HS-5 (cell line): Measurements from ENCODE around the gene CADM4.

Experiments
- DNase-seq: peaks from one replicate; pipeline ENCODE4 v3.0.0-alpha.2; 2012; ENCODE audit warnings: low read depth

CADM4 gene

GRCh38 chr19:43634068-43634467 is 5.6 kb downstream of the CADM4 start:
- DNase-seq = no peak

GRCh38 chr19:43633520-43633919 is 6.1 kb downstream of the CADM4 start:
- no peak for DNase-seq

GRCh38 chr19:43631491-43631890 is 8.2 kb downstream of the CADM4 start:
- DNase-seq = no peak

GRCh38 chr19:43628646-43629326 is 10.9 kb downstream of the CADM4 start:
- DNase-seq = no peak

- DNase-seq = no peak
Observed at GRCh38 chr19:43626838-43627237, 12.8 kb downstream of the CADM4 start.

GRCh38 chr19:43625918-43626579 is 13.6 kb downstream of the CADM4 start:
- DNase-seq = no peak

GRCh38 chr19:43624933-43625332 is 14.7 kb downstream of the CADM4 start:
- no peak for DNase-seq

- DNase-seq = no peak
Observed at GRCh38 chr19:43623889-43624670, 15.6 kb downstream of the CADM4 start.

GRCh38 chr19:43622956-43623355 is 16.7 kb downstream of the CADM4 start:
- DNase-seq = no peak

- no peak for DNase-seq
Observed at GRCh38 chr19:43622070-43622469, 17.6 kb downstream of the CADM4 start.

GRCh38 chr19:43620061-43621001 is 19.3 kb downstream of the CADM4 start:
- no peak for DNase-seq

GRCh38 chr19:43619262-43620060 is 20.2 kb downstream of the CADM4 start, which contains the start of gene ZNF428:
Gene ZNF428 (minus strand): TSS chr19:43619629. CDS start chr19:43614304, 5,325 bp downstream.
- DNase-seq = peak; percentile 10

GRCh38 chr19:43618921-43619261 is 20.8 kb downstream of the CADM4 start:
- DNase-seq = no peak

- DNase-seq = no peak
Observed at GRCh38 chr19:43616954-43617353, 22.7 kb downstream of the CADM4 start.

- no peak for DNase-seq
Observed at GRCh38 chr19:43616306-43616705, 23.3 kb downstream of the CADM4 start.

GRCh38 chr19:43612374-43612773 is 27.3 kb downstream of the CADM4 start:
- no peak for DNase-seq

GRCh38 chr19:43611788-43612187 is 27.9 kb downstream of the CADM4 start, which contains the start of gene SRRM5:
Gene SRRM5 (plus strand): TSS chr19:43612088. CDS start chr19:43612122, 34 bp downstream.
- DNase-seq = no peak

GRCh38 chr19:43610493-43610892 is 29.2 kb downstream of the CADM4 start:
- DNase-seq = no peak

- no peak for DNase-seq
Observed at GRCh38 chr19:43609872-43610271, 29.8 kb downstream of the CADM4 start.

- DNase-seq = no peak
Observed at GRCh38 chr19:43607238-43608205, 32.1 kb downstream of the CADM4 start.
